Activated CD4-positive, CD25-positive, alpha-beta regulatory T cell treated with anti-CD3 and anti-CD28 coated beads, Interleukin-2, amount 50 U/mL, for 72 hours (primary cell): ENCODE data around the gene NSUN6.

ENCODE experiments used
- DNase-seq: peaks from one replicate; pipeline ENCODE4 v3.0.0; 2021

Gene NSUN6, protein sequence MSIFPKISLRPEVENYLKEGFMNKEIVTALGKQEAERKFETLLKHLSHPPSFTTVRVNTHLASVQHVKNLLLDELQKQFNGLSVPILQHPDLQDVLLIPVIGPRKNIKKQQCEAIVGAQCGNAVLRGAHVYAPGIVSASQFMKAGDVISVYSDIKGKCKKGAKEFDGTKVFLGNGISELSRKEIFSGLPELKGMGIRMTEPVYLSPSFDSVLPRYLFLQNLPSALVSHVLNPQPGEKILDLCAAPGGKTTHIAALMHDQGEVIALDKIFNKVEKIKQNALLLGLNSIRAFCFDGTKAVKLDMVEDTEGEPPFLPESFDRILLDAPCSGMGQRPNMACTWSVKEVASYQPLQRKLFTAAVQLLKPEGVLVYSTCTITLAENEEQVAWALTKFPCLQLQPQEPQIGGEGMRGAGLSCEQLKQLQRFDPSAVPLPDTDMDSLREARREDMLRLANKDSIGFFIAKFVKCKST

GRCh38 chr10:18651324-18652007, at the start of gene NSUN6:
TSS of gene NSUN6 (minus strand) at chr10:18651587. CDS start at chr10:18651203, 384 bp downstream.
- peak; percentile 91 for DNase-seq

- no peak for DNase-seq
Observed at GRCh38 chr10:18699849-18700840, 48.8 kb upstream of the NSUN6 start.

DNA sequence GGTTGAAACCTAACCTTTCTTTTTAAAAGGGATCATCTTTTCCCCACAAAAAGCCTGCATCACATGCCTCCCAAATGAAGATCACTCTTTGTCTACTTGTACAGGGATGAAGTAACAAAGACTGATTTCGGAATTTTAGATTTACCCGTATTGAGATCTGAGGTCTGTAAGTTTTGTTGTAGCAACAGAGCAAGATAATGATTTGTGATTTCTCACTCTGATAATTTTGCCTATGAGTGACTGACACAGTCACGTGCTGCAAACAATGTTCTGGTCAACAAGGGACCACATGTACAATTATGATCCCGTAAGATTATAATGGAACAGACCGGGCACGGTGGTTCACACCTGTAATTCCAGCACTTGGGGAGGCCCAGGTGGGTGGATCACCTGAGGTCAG, 39.2 kb upstream of the NSUN6 start:
- no peak for DNase-seq

GRCh38 chr10:18689498-18689897, 38.1 kb upstream of the NSUN6 start:
- DNase-seq = no peak

GRCh38 chr10:18687706-18688105, 36.3 kb upstream of the NSUN6 start:
- DNase-seq = no peak

DNA sequence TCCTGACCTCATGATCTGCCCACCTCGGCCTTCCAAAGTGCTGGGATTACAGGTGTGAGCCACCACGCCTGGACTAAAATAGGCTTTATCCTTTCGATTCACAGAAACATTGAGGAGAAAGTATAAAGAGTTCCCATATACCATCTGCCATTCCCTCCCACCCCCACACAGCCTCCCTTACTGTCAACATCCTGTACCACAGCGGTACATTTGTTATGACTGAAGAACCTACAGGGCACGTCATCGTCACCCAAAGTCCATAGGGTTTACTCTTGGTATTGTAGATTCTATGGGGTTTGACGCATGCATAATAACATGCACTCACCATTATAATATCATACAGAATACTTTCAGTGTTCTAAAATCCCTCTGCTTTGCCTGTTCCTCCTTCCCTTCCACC, 35.8 kb upstream of the NSUN6 start:
- DNase-seq = no peak

DNA sequence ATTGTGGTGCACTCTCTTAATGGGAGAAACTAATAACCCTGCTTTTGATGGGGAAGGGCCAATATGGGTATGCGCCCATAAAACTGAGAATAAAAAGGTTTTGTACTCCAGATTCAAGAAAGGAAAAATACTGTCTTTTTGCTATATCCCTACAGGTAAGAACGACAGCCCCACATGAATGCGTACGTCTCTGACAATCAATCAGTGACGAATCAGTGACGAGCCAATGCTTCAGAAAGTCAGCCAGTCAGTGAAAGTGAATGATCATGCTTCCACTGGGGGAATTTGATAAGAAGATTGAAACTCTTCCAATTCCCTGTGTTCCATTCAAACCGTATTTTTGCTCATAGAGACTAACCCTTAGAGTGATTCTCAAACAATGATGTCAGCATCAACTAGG, 34.2 kb upstream of the NSUN6 start:
- no peak for DNase-seq

- no peak for DNase-seq
Observed at GRCh38 chr10:18684953-18685352, 33.6 kb upstream of the NSUN6 start.

- DNase-seq = no peak
Observed at GRCh38 chr10:18684416-18684815, 33.0 kb upstream of the NSUN6 start.

DNA sequence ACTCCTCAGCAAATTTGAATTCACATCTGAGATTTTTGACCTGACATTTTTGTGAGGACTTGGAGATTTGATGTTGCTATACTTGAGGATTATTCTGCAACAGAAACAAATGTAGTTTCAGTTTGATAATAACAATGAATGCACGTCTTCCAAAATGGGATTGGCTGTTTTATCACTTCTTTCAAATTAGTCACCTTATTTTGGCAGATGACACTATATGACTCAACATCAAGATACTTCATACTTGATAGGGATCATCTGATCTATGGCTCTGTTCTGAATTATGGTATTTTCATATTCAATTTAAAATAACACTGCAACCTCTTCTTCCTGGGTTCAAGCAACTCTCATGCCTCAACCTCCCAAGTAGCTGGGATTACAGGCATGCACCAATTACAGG, 32.0 kb upstream of the NSUN6 start:
- no peak for DNase-seq

DNA sequence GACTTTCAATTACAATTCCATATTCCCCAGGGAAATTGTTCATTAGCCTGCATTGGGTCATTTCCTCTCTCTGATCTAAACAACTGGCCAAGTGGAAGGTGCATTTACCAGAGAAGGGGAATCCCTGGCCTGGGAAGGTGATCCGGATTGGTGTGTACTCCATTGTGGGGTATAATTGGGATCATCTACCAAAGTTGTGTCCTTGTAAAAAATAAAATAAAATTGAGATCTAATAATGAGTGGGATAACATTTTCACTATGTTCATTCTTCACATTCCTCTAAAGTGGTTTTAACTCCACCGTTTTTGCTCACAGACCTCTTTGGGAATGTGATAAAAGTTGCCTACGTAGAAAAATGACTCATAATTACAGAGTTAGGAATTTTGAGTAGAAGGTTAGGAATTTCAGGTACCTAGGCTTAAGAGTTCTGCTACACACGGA, 30.6 kb upstream of the NSUN6 start:
- DNase-seq = no peak

- DNase-seq = no peak
Observed at GRCh38 chr10:18681366-18681765, 30.0 kb upstream of the NSUN6 start.

GRCh38 chr10:18680754-18681153, 29.4 kb upstream of the NSUN6 start:
- no peak for DNase-seq

- no peak for DNase-seq
Observed at GRCh38 chr10:18675086-18675801, 23.9 kb upstream of the NSUN6 start.

DNA sequence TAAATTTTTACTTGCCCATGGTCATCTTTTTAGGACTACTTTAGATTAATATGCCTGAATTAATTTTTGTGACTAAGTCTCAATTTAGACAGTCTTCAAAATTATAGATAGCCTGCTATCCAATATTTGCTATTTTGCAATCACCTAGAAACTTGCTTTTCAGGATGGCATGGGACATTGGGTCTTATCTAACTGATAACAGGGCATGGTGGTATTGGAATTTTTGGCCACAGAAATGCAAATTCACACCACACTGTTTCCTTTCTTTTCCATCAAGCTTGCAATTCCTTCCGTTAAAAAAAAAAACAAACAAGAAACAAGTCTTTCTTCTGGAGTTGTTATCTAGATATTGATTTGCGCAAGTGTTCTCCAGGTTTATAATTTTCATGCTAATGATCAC, 16.6 kb upstream of the NSUN6 start:
- no peak for DNase-seq

- DNase-seq = no peak
Observed at GRCh38 chr10:18666810-18667209, 15.4 kb upstream of the NSUN6 start.

- DNase-seq = no peak
Observed at GRCh38 chr10:18665815-18666558, 14.6 kb upstream of the NSUN6 start.

DNA sequence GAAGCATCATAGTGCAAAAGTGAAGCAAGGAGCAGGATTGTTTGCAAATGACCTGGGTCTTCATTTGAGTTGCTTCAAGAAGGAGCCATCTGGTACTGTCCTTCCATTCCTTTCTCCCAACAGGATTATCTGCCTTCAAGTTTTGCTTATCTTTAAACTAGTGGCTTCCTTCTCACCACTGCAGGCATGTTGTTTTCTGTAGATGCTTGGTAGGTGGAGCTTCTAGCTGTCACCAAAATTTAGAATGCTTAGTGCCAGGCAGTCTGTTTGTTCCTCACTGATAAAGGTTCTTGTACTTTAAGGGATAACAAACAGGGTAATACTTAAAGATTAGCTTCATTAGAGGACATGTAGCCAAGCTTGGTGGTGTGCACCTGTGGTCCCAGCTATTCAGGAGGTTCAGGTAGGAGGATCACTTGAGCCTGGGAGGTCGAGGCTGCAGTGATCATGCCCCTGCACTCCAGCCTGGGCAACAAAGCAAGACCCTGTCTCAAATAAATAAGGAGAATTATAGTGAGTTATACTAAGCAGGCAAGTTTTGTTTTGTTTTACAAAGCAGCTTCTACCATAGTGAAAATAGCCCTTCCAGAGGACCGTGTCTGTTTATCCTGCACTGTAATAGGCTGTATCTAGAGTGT, 13.6 kb upstream of the NSUN6 start:
- no peak for DNase-seq

- DNase-seq = no peak
Observed at GRCh38 chr10:18660816-18661431, 9.5 kb upstream of the NSUN6 start.

DNA sequence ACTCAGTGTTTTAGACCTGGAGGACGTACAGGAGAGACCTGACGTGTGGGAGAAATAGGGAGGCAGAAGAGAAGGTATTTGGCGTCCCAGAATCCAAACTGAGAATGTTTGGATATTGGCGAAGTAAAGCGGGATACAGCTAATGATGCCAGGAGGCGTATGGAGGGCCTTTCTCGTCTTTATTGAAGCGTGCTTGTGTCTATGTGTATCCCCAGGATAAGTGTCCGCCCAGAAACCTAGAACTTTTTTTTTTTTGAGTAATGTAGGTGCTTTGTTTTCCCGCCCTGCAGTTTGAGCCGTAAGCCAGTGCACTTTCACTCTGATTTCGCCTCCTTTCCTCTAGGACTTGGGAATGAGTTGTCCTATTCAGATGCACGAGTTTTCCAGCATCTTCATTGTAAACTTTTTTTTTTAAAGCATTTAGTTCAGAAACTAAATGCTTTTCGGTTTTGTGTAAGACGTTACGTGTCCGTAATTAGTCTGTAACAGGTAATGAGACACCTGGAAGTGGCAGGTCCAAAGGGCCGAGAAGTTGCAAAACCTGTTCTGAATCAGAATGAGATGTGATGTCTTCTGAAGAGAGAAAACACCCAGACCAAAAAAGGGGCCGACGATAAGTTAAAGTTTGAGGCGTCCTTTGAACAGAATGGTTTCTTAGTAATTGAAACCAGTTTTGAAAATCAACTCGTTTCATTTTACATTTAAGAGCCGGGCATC, 8.6 kb upstream of the NSUN6 start:
- no peak for DNase-seq
